ENCODE results near the gene IFNGR2.

GRCh38 chr21:33418691-33419090 is 15.5 kb downstream of the IFNGR2 start:
- TF ChIP-seq, protein P1, sequence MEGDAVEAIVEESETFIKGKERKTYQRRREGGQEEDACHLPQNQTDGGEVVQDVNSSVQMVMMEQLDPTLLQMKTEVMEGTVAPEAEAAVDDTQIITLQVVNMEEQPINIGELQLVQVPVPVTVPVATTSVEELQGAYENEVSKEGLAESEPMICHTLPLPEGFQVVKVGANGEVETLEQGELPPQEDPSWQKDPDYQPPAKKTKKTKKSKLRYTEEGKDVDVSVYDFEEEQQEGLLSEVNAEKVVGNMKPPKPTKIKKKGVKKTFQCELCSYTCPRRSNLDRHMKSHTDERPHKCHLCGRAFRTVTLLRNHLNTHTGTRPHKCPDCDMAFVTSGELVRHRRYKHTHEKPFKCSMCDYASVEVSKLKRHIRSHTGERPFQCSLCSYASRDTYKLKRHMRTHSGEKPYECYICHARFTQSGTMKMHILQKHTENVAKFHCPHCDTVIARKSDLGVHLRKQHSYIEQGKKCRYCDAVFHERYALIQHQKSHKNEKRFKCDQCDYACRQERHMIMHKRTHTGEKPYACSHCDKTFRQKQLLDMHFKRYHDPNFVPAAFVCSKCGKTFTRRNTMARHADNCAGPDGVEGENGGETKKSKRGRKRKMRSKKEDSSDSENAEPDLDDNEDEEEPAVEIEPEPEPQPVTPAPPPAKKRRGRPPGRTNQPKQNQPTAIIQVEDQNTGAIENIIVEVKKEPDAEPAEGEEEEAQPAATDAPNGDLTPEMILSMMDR (IDR thresholded peaks at IDR 0.05) = no peak
- TF ChIP-seq POLR2AphosphoS5 (IDR thresholded peaks at IDR 0.05; ENCODE audit: low read depth, low read length) (no peak), SIN3A (IDR thresholded peaks at IDR 0.05; ENCODE audit: borderline replicate concordance, insufficient read depth, low read depth, low read length) (no peak), REST (IDR thresholded peaks at IDR 0.05; ENCODE audit: insufficient read depth in 1 of 2, low read depth in 2 of 2, low read length in 1 of 2) (no peak)
